GM18951 (cell line): Measurements from ENCODE around the gene ARHGAP26.

Experiments
- POLR2A ChIP-seq: IDR thresholded peaks from 4 replicates; pipeline ENCODE4 v1.6.1; 2011; ENCODE audit warnings: mild to moderate bottlenecking; ENCODE audit not compliant: insufficient read length, insufficient read depth; ENCODE audit errors: extremely low read depth
- in situ Hi-C: fragments of 300-500 bp; cut with MboI; formaldehyde crosslinking; loops from one replicate; pipeline ENCODE4 v1.12.0; 2022; ENCODE audit warnings: low sequenced_read_pairs, mixed read lengths, inconsistent platforms; ENCODE audit not compliant: unreplicated experiment

Gene ARHGAP26

GRCh38 chr5:142740474-142741242, 29.5 kb upstream of the ARHGAP26 start:
- TF ChIP-seq POLR2A: no peak
- in situ Hi-C loops: no loop called here

- TF ChIP-seq POLR2A: no peak
- in situ Hi-C loops: no loop called here
Observed at GRCh38 chr5:142743592-142744441, 26.4 kb upstream of the ARHGAP26 start.

DNA sequence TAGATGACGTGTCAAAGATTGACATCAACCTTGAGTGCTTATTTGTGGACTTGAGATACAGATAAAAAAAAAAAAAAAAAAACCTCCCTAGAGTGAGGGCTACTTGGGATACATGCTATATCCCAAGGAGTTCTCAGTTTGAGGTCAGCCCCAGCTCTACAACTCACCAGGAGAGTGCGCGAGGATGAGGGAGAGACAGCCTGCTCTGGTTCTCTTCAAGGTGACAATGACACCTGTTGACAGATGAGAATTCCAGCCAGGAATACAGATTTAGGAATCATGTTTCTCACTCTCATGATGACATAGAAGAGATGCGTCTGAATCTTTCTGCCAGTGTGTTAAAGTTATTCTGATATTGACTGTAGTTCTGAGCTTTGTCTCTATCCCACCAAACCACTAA, 24.9 kb upstream of the ARHGAP26 start:
- no peak for TF ChIP-seq POLR2A
- in situ Hi-C loops: loop anchor here (5.0 kb wide), 1 partner anchor 132 kb away; no protein-coding TSS in a partner anchor

DNA sequence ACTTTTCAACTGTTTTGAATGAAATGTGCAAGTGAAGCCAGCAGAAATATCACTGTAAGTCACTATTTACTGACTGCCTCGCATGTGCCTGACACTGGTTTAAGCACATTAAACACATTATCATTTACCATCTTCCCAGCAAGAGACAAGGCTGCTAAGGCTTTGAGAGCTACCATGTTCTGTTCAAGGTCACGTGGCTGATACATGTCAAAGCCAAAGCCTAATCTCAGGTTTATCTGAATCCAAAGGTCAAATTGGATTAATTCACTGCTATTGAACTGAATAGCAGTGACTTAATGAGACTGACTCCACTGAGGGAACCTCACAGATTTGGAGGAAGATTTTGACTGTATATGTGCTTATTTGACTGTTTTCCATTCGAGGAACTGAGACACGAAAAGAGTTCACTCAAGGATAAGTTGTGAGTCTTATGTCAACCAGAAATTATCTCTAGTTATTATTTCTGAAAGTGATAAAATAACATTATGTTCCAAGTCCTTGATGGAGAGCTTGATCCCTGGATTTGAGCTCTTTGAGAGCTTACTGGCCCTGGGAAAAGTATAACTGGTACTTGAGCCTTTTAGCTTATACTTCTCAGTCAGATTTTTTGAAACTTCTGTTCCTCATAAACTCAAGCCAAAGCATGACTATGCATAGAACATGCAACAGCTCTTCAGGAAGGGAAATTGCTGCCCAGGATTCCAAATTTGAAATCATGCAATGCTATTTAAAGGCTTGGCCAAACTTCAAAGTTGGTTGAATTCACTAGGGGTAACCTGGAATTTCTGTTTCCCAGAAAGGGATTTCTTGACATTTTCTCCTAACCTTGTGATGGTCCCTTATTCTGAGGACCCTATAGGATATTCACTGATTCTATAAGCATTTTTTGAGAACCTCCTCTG, 23.4 kb upstream of the ARHGAP26 start:
- no peak for TF ChIP-seq POLR2A
- in situ Hi-C loops: loop anchor here (5.0 kb wide), 1 partner anchor 131 kb away; no protein-coding TSS in a partner anchor

DNA sequence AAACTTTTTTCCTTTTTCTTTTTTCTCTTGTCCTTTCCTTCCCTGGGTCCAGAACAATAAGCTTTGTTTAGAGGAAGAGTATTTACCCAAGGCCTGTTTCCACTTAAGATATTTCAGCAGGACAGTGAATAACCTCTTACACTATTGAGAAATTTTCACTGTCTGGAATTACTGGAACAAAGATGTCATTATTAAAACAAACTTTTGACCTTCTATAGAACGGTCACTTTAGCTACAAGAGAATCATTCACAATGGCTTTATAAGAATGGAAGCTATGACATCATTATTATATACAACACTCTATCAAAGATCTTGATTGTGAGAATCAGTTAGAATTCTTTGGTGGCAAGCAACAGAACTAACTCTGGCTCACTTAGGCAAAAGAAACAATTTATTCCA, 22.0 kb upstream of the ARHGAP26 start:
- TF ChIP-seq POLR2A: no peak
- in situ Hi-C loops: loop anchor here (5.0 kb wide), 1 partner anchor 129 kb away; no protein-coding TSS in a partner anchor

DNA sequence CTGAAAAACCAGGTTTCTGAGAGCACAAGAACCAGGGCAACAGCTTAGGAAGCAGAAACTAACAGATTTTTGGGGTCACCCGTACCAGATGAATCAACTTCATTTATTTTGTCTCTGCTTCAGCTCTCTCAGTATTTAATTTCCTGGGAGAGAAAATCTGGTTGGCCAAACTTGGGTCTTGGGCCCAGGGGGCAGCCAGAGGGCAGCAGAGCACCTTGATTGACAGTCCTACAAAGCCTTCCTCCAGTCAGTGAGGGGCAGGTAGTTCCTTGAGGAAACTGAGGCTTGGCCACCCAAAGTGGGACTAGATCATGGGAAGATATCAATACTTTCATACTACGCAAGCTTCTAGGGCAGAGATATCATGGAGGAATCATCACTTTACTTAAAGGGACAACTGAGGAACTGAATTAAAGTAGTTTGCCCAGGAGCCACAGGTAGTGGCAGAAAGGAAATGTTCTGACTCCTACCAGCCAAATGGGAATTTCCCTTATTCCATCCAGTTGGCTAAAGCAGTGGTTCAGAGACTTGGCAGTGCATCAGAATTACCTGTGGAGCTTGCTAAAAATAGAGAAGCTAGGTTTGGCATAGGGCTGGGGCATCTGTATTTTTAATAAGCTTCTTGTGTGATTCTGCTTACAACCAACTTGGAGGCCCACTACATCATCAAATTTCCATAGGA, 21.5 kb upstream of the ARHGAP26 start:
- in situ Hi-C loops: loop anchor here (5.0 kb wide), 1 partner anchor 129 kb away; no protein-coding TSS in a partner anchor
- no peak for TF ChIP-seq POLR2A

- in situ Hi-C loops: loop anchor here (5.0 kb wide), 1 partner anchor 128 kb away; no protein-coding TSS in a partner anchor
- no peak for TF ChIP-seq POLR2A
Observed at GRCh38 chr5:142749321-142749720, 20.9 kb upstream of the ARHGAP26 start.

DNA sequence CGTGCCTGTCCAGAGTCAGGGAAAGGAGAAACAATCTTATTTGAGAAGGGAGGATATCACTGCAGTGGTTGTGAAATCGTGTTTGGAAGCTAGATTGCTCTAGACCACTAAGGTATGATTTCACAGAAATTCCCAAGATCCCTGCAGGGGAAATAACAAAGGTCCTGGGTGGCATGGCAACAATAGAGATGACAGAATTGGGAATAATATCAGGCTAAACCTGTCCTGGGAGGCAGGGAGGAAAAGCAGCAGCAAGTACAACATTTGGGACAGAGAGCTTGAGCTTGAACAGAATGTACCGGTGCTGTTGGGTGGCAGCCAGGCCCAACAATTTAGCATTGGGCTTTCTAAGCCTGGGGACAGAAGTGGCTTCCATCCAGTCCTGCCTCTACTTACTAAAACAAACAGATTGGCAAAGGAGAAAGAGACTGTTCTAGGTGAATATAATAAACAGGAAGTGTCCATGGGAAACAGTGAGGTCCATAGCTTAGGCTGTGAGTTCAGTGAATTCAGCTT, 17.0 kb upstream of the ARHGAP26 start:
- no peak for TF ChIP-seq POLR2A
- in situ Hi-C loops: no loop called here

GRCh38 chr5:142754031-142754430, 16.1 kb upstream of the ARHGAP26 start:
- in situ Hi-C loops: no loop called here
- no peak for TF ChIP-seq POLR2A

DNA sequence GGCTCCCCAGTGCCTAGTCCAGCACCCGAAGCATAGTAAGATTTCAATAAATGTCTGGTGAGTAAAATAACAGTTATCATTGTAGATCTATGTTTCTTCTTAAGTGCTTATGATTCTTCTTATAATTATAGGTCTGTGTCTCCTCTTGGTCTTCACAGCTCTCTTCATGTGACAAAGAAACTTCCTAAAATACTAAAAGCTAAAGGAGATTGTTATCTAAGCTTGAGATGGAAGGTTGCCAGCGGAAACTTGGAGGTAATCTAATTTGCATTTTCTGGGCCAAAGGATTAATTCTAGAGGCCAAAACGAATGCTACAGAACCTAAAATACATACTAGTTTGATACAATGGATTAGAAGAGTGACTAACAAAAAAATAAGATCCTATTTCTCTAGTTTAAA, 13.6 kb upstream of the ARHGAP26 start:
- in situ Hi-C loops: no loop called here
- TF ChIP-seq POLR2A: no peak

- in situ Hi-C loops: no loop called here
- no peak for TF ChIP-seq POLR2A
Observed at GRCh38 chr5:142757564-142757963, 12.6 kb upstream of the ARHGAP26 start.
